ENCODE data around the gene KCNK17.
A peak's percentile ranks its signal among the peaks of the same experiment; 100 is the strongest.

The KCNK17 gene

GRCh38 chr6:39314273-39314795, at the start of gene KCNK17:
KCNK17 (minus strand) TSS chr6:39314419; CDS start chr6:39314320, 99 bp downstream.
- DNase-seq: no peak

- DNase-seq: no peak
Observed at GRCh38 chr6:39363280-39363679, 49.1 kb upstream of the KCNK17 start.

GRCh38 chr6:39362487-39362865, 48.3 kb upstream of the KCNK17 start:
- no peak for DNase-seq

- DNase-seq: no peak
Observed at GRCh38 chr6:39361657-39362486, 47.7 kb upstream of the KCNK17 start.

GRCh38 chr6:39360378-39360777, 46.2 kb upstream of the KCNK17 start:
- no peak for DNase-seq

GRCh38 chr6:39357998-39358686, 43.9 kb upstream of the KCNK17 start:
- DNase-seq: no peak

GRCh38 chr6:39353698-39354315, 39.6 kb upstream of the KCNK17 start:
- no peak for DNase-seq

- DNase-seq: no peak
Observed at GRCh38 chr6:39350723-39351505, 36.7 kb upstream of the KCNK17 start.

GRCh38 chr6:39348740-39349139, 34.5 kb upstream of the KCNK17 start:
- DNase-seq: no peak

GRCh38 chr6:39347906-39348585, 33.8 kb upstream of the KCNK17 start:
- peak; percentile 24 for DNase-seq

GRCh38 chr6:39347206-39347605, 33.0 kb upstream of the KCNK17 start:
- DNase-seq: no peak

- DNase-seq: no peak
Observed at GRCh38 chr6:39344821-39345280, 30.6 kb upstream of the KCNK17 start.

GRCh38 chr6:39343396-39343870, 29.2 kb upstream of the KCNK17 start:
- DNase-seq: no peak

- DNase-seq: no peak
Observed at GRCh38 chr6:39342692-39343395, 28.6 kb upstream of the KCNK17 start.

- no peak for DNase-seq
Observed at GRCh38 chr6:39341937-39342336, 27.7 kb upstream of the KCNK17 start.

GRCh38 chr6:39341352-39341751, 27.1 kb upstream of the KCNK17 start:
- no peak for DNase-seq

GRCh38 chr6:39339868-39340550, 25.8 kb upstream of the KCNK17 start:
- DNase-seq: no peak

GRCh38 chr6:39339096-39339867, 25.1 kb upstream of the KCNK17 start:
- no peak for DNase-seq

GRCh38 chr6:39338397-39338796, 24.2 kb upstream of the KCNK17 start:
- DNase-seq: no peak

All from HCEC 1CT (cell line).